Activated CD4-positive, alpha-beta T cell treated with anti-CD3 and anti-CD28 coated beads, Interleukin-2, amount 10 ng/mL, durations not matched to agents 7 days and 5 days (primary cell): ENCODE measurements around the gene SRPX. TPM values are rescaled to one million over a fixed set of nuclear protein-coding genes. Genes with fewer than 3 reads are reported as not detected.
A peak's percentile ranks its signal among the peaks of the same experiment; 100 is the strongest.

Experiments
- CTCF ChIA-PET: fragments of 350-600 bp; sonication (Branson Sonifier 250); formaldehyde crosslinking; loops from one replicate; lab custom pipeline; 2021; ENCODE audit warnings: antibody characterized with exemption; lab: Charles Lee
- POLR2A ChIA-PET: fragments of 350-600 bp; sonication (Branson Sonifier 250); formaldehyde crosslinking; loops from one replicate; lab custom pipeline; 2021; ENCODE audit warnings: antibody characterized with exemption; lab: Charles Lee
- DNase-seq: peaks from one replicate; pipeline ENCODE4 v3.0.0-alpha.2; 2020
- H3K27ac Mint-ChIP-seq: one replicate; pipeline ENCODE4 v1.8.0; 2021; ENCODE audit warnings: mild to moderate bottlenecking, moderate library complexity, mixed read lengths
- H3K27me3 Mint-ChIP-seq: one replicate; pipeline ENCODE4 v1.8.0; 2021; ENCODE audit warnings: mixed read lengths
- H3K36me3 Mint-ChIP-seq: one replicate; pipeline ENCODE4 v1.8.0; 2021; ENCODE audit warnings: low read depth, mixed read lengths
- H3K4me1 Mint-ChIP-seq: one replicate; pipeline ENCODE4 v1.8.0; 2021; ENCODE audit warnings: mixed read lengths
- H3K4me3 Mint-ChIP-seq: one replicate; pipeline ENCODE4 v1.8.0; 2021; ENCODE audit warnings: mild to moderate bottlenecking, moderate library complexity, mixed read lengths
- H3K9me3 Mint-ChIP-seq: one replicate; pipeline ENCODE4 v1.8.0; 2021; ENCODE audit warnings: mixed read lengths
- total RNA-seq, 2 experiments: library from RNA; stranded (reverse); gene quantifications; one replicate each; pipeline ENCODE4 v1.2.3, GENCODE V29; 2021

The SRPX gene
- under 1 TPM; 0.20 to 0.21 TPM for total RNA-seq

- peak within 1 kb of the TSS; percentile 16 for H3K4me3 Mint-ChIP-seq
- peaks cover 2% of the 10 kb centered on the region for H3K4me1 Mint-ChIP-seq
- DNase-seq: no peak
Observed at GRCh38 chrX:38220415-38221390, at the start of gene SRPX. Gene SRPX, minus strand, starts transcription at chrX:38220871. Its CDS starts 79 bp downstream, at chrX:38220792.

GRCh38 chrX:38268011-38268410 lies 47.3 kb upstream of the SRPX start:
- ChIA-PET POLR2A (no interaction called here), CTCF (interaction anchor here (0.6 kb wide), 2 partner anchors 10 to 36 kb away, joined by 3 read pairs; no protein-coding TSS in a partner anchor)
- H3K4me1 Mint-ChIP-seq: peaks cover 5% of the 10 kb centered on the region
- H3K27ac Mint-ChIP-seq: no peak overlapping the region
- H3K27me3 Mint-ChIP-seq: no peaks in the 10 kb centered on the region
- DNase-seq: no peak
- no peaks in the 10 kb centered on the region for H3K36me3 Mint-ChIP-seq
- H3K9me3 Mint-ChIP-seq: no peaks in the 10 kb centered on the region
- no peak overlapping the region for H3K4me3 Mint-ChIP-seq

More at GRCh38 chrX:38220415-38221390, at the start of gene SRPX:
- peaks cover 55% of the 10 kb centered on the region for H3K27me3 Mint-ChIP-seq
- H3K9me3 Mint-ChIP-seq: no peaks in the 10 kb centered on the region
- H3K36me3 Mint-ChIP-seq: no peaks in the 10 kb centered on the region
- ChIA-PET CTCF (no interaction called here), POLR2A (no interaction called here)
- no peak within 1 kb of the TSS for H3K27ac Mint-ChIP-seq

GRCh38 chrX:38262715-38263620 lies 42.3 kb upstream of the SRPX start:
- H3K4me3 Mint-ChIP-seq: no peak overlapping the region
- POLR2A ChIA-PET: no interaction called here
- H3K27ac Mint-ChIP-seq: no peak overlapping the region
- no peaks in the 10 kb centered on the region for H3K4me1 Mint-ChIP-seq
- DNase-seq: no peak
- CTCF ChIA-PET: interaction anchor here (0.6 kb wide), 1 partner anchor 64 kb away, joined by 3 read pairs; no protein-coding TSS in a partner anchor
- no peaks in the 10 kb centered on the region for H3K9me3 Mint-ChIP-seq
- H3K36me3 Mint-ChIP-seq: no peaks in the 10 kb centered on the region
- H3K27me3 Mint-ChIP-seq: no peaks in the 10 kb centered on the region

- no peak for DNase-seq
- Mint-ChIP-seq H3K27ac (no peak overlapping the region), H3K27me3 (no peaks in the 10 kb centered on the region), H3K4me3 (no peak overlapping the region), H3K36me3 (no peaks in the 10 kb centered on the region), H3K4me1 (no peaks in the 10 kb centered on the region), H3K9me3 (no peaks in the 10 kb centered on the region)
- POLR2A ChIA-PET: no interaction called here
- CTCF ChIA-PET: interaction anchor here (1.4 kb wide), 1 partner anchor 67 kb away, joined by 5 read pairs; the partner anchor contains the start of gene RPGR
Observed at GRCh38 chrX:38260231-38260630, 39.6 kb upstream of the SRPX start.

GRCh38 chrX:38256019-38256418 lies 35.3 kb upstream of the SRPX start:
- Mint-ChIP-seq H3K36me3 (no peaks in the 10 kb centered on the region), H3K27me3 (peaks cover 2% of the 10 kb centered on the region), H3K9me3 (no peaks in the 10 kb centered on the region), H3K27ac (no peak overlapping the region), H3K4me3 (no peak overlapping the region), H3K4me1 (no peaks in the 10 kb centered on the region)
- ChIA-PET CTCF (no interaction called here), POLR2A (no interaction called here)
- no peak for DNase-seq

- Mint-ChIP-seq H3K9me3 (no peaks in the 10 kb centered on the region), H3K4me3 (no peak overlapping the region), H3K36me3 (no peaks in the 10 kb centered on the region), H3K27ac (no peak overlapping the region), H3K27me3 (peaks cover 11% of the 10 kb centered on the region), H3K4me1 (peaks cover 1% of the 10 kb centered on the region)
- ChIA-PET POLR2A (interaction anchor here (0.6 kb wide), 1 partner anchor 134 kb away, joined by 4 read pairs; no protein-coding TSS in a partner anchor), CTCF (no interaction called here)
- DNase-seq: no peak
Observed at GRCh38 chrX:38249965-38250364, 29.3 kb upstream of the SRPX start.

- Mint-ChIP-seq H3K4me1 (peaks cover 1% of the 10 kb centered on the region), H3K9me3 (no peaks in the 10 kb centered on the region), H3K36me3 (no peaks in the 10 kb centered on the region), H3K4me3 (no peak overlapping the region), H3K27ac (no peak overlapping the region), H3K27me3 (peaks cover 11% of the 10 kb centered on the region)
- POLR2A ChIA-PET: no interaction called here
- DNase-seq: no peak
- CTCF ChIA-PET: no interaction called here
Observed at GRCh38 chrX:38247051-38247450, 26.4 kb upstream of the SRPX start.

- Mint-ChIP-seq H3K27ac (no peak overlapping the region), H3K4me1 (no peaks in the 10 kb centered on the region), H3K36me3 (no peaks in the 10 kb centered on the region), H3K27me3 (no peaks in the 10 kb centered on the region), H3K9me3 (no peaks in the 10 kb centered on the region), H3K4me3 (no peak overlapping the region)
- POLR2A ChIA-PET: no interaction called here
- no peak for DNase-seq
- CTCF ChIA-PET: no interaction called here
Observed at GRCh38 chrX:38240541-38240940, 19.9 kb upstream of the SRPX start.

GRCh38 chrX:38236901-38237615 lies 16.4 kb upstream of the SRPX start:
- no peaks in the 10 kb centered on the region for H3K4me1 Mint-ChIP-seq
- H3K27ac Mint-ChIP-seq: no peak overlapping the region
- H3K9me3 Mint-ChIP-seq: no peaks in the 10 kb centered on the region
- no peaks in the 10 kb centered on the region for H3K36me3 Mint-ChIP-seq
- no peak for DNase-seq
- ChIA-PET CTCF (no interaction called here), POLR2A (no interaction called here)
- no peak overlapping the region for H3K4me3 Mint-ChIP-seq
- peaks cover 3% of the 10 kb centered on the region for H3K27me3 Mint-ChIP-seq

GRCh38 chrX:38233891-38234667 lies 13.4 kb upstream of the SRPX start:
- no peak for DNase-seq
- ChIA-PET CTCF (interaction anchor here (0.6 kb wide), 1 partner anchor 336 kb away, joined by 3 read pairs; no protein-coding TSS in a partner anchor), POLR2A (no interaction called here)
- Mint-ChIP-seq H3K36me3 (no peaks in the 10 kb centered on the region), H3K27me3 (peaks cover 3% of the 10 kb centered on the region), H3K9me3 (no peaks in the 10 kb centered on the region), H3K4me1 (no peaks in the 10 kb centered on the region), H3K4me3 (no peak overlapping the region), H3K27ac (no peak overlapping the region)

GRCh38 chrX:38232079-38232686 lies 11.5 kb upstream of the SRPX start:
- no peak overlapping the region for H3K27ac Mint-ChIP-seq
- H3K27me3 Mint-ChIP-seq: peaks cover 3% of the 10 kb centered on the region
- ChIA-PET POLR2A (no interaction called here), CTCF (interaction anchor here (0.6 to 1.6 kb wide), 4 partner anchors 13 to 143 kb away, joined by 3 read pairs; no protein-coding TSS in a partner anchor)
- no peaks in the 10 kb centered on the region for H3K4me1 Mint-ChIP-seq
- no peaks in the 10 kb centered on the region for H3K9me3 Mint-ChIP-seq
- H3K36me3 Mint-ChIP-seq: no peaks in the 10 kb centered on the region
- no peak overlapping the region for H3K4me3 Mint-ChIP-seq
- DNase-seq: no peak
